Measurements from ENCODE around the gene SLC36A2. TPM values are rescaled to one million over a fixed set of nuclear protein-coding genes. Genes with fewer than 3 reads are reported as not detected.

SLC36A2 gene
- total RNA-seq, 6 experiments from 2014 or later = not detected

DNA sequence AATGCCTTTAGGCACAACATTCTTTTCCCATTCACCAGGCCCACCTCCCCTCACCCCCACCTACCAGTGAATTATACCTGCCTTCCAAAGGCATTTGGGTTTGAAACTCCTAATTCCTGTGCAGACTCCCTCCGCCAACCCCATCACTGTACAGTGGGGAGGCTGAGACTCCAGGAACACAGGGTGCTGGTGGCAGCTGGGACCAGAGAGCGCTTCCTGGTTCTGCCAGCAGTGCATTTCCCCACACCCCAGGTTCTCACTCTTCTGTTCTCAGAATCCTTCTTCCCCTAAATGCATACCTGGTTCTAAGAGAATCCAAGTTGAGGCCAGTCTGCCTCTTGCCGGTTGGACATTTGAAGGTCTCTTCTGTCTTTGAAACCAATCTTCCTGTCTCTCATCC, 21.1 kb downstream of the SLC36A2 start:
- TF ChIP-seq, protein P1, sequence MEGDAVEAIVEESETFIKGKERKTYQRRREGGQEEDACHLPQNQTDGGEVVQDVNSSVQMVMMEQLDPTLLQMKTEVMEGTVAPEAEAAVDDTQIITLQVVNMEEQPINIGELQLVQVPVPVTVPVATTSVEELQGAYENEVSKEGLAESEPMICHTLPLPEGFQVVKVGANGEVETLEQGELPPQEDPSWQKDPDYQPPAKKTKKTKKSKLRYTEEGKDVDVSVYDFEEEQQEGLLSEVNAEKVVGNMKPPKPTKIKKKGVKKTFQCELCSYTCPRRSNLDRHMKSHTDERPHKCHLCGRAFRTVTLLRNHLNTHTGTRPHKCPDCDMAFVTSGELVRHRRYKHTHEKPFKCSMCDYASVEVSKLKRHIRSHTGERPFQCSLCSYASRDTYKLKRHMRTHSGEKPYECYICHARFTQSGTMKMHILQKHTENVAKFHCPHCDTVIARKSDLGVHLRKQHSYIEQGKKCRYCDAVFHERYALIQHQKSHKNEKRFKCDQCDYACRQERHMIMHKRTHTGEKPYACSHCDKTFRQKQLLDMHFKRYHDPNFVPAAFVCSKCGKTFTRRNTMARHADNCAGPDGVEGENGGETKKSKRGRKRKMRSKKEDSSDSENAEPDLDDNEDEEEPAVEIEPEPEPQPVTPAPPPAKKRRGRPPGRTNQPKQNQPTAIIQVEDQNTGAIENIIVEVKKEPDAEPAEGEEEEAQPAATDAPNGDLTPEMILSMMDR (IDR thresholded peaks at IDR 0.05) = no peak
- no peak for TF ChIP-seq POLR2A (IDR thresholded peaks at IDR 0.05)
- no peak for ATAC-seq

DNA sequence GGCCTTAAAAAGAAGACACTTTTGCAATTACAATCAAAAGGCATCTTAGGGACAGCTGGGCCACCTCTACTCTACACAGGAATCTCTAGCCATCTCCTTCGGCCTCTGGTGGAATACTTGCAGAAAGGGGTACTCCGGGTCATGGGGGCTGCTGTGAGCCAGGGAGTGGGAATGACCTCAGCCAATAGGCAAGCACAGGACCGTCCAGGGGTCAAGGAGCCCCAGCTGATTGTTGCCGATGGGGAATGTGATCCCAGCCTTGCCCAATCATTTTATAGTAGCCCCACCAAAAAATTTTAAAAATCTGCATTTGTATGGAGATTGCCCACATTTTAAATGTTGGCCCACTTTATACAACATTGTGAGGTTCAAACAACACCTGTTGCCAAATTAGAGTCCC, 26.9 kb downstream of the SLC36A2 start:
- TF ChIP-seq, protein P1 (IDR thresholded peaks at IDR 0.05) = no peak
- TF ChIP-seq POLR2A (IDR thresholded peaks at IDR 0.05) = no peak
- intact Hi-C loops (cut with DNase I) = no loop called here
- ATAC-seq = no peak

More for the DNA sequence above, 21.1 kb downstream of the SLC36A2 start:
- no peak overlapping the region for H3K4me3 ChIP-seq
- no peaks in the 10 kb centered on the region for H3K4me1 ChIP-seq
- 85% methylated on average over 3 of the region's 3 CpGs for WGBS (ENCODE audit: insufficient coverage, low coverage, low lambda C conversion rate, missing lambda C conversion rate)
- DNase-seq = no peak
- H3K36me3 ChIP-seq = no peaks in the 10 kb centered on the region
- no peak overlapping the region for H3K27ac ChIP-seq
- intact Hi-C loops (cut with DNase I) = no loop called here
- H3K27me3 ChIP-seq = no peaks in the 10 kb centered on the region
- H3K9me3 ChIP-seq = no peaks in the 10 kb centered on the region

DNA sequence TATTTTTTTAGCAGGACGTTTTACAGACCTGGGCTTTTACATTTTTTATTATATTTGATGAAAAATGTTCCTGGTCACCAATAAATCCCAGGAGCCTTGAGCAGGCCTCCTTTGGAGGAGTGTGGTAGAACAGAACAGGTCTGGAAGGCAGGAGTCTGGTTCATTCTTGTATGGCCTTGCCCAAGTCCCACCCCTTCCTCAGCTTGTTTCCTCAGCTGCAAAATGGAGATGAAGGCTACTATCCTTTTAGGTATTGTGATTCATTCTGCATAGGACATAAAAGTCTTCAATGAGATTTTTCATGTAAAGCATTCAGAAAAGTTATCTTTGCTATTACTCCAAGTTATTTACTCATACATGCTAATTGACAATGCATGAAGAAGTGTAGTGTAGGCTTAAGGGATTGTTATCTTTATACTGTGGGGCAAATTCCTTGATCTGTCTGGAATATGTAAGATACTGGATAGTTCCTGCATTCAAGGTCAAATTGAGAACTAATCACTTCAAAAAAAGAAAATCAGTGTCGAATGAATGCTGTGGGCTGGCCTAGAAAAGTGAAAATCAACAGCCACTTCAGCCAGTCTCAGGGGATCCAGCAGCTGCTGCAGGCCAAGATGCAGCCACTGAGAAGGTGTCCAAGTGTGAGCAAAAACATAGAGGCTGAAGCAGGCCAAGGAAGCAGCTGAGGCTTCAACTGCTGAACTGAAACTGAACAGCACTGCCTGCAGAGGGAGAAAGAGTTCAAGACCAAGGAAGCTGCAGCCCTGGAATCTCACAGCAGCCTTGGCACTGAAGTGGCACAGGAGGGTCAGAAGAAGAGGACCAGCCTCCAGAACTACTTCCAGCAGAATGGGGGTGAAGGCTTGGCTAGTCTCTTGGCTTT, 28.3 kb downstream of the SLC36A2 start:
- no peak for TF ChIP-seq POLR2A (IDR thresholded peaks at IDR 0.05)
- TF ChIP-seq, protein P1 (IDR thresholded peaks at IDR 0.05) = no peak
- DNase-seq = no peak
- no peak for ATAC-seq
- WGBS (ENCODE audit: insufficient coverage, low coverage, low lambda C conversion rate, missing lambda C conversion rate) = 63% methylated on average over 2 of the region's 2 CpGs
- H3K36me3 ChIP-seq = no peaks in the 10 kb centered on the region
- H3K27ac ChIP-seq = no peak overlapping the region
- H3K9me3 ChIP-seq = no peaks in the 10 kb centered on the region
- intact Hi-C loops (cut with DNase I) = no loop called here
- H3K4me3 ChIP-seq = no peak overlapping the region
- H3K4me1 ChIP-seq = no peaks in the 10 kb centered on the region
- no peaks in the 10 kb centered on the region for H3K27me3 ChIP-seq

More for the DNA sequence above, 26.9 kb downstream of the SLC36A2 start:
- Histone ChIP-seq H3K27me3 (no peaks in the 10 kb centered on the region), H3K36me3 (no peaks in the 10 kb centered on the region), H3K4me3 (no peak overlapping the region), H3K4me1 (no peaks in the 10 kb centered on the region), H3K27ac (no peak overlapping the region), H3K9me3 (no peaks in the 10 kb centered on the region)
- 78% methylated on average over 3 of the region's 4 CpGs for WGBS (ENCODE audit: insufficient coverage, low coverage, low lambda C conversion rate, missing lambda C conversion rate)
- DNase-seq = no peak

DNA sequence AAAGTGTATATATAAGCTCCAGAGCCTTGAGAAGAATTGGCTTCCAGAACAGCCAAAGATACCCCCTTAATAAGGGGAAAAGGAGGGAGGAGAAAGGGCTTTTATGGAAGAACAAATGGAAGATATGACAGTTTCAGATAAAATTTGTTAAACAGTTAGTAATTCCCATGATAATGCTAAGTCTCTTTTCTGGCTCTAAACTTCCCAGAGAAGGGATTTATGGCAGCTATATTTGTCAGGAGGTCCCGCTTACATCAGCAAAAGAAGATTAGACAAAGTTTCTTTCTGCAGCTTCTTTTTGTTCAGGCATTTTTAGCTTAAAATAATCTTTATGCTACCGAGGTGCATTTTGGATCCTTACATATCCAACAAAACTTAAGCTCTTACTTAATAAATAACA, 29.5 kb downstream of the SLC36A2 start:
- intact Hi-C loops (cut with DNase I) = no loop called here
- no peak for TF ChIP-seq POLR2A (IDR thresholded peaks at IDR 0.05)
- TF ChIP-seq, protein P1 (IDR thresholded peaks at IDR 0.05) = no peak
- no peak overlapping the region for H3K27ac ChIP-seq
- no peaks in the 10 kb centered on the region for H3K9me3 ChIP-seq
- no peaks in the 10 kb centered on the region for H3K36me3 ChIP-seq
- no peaks in the 10 kb centered on the region for H3K4me1 ChIP-seq
- no peak for DNase-seq
- ATAC-seq = no peak
- no peak overlapping the region for H3K4me3 ChIP-seq
- WGBS (ENCODE audit: insufficient coverage, low coverage, low lambda C conversion rate, missing lambda C conversion rate) = 65% methylated on average over 2 of the region's 2 CpGs
- H3K27me3 ChIP-seq = no peaks in the 10 kb centered on the region

Measured in right lobe of liver (tissue), 6 donors.